Ascending aorta (tissue), 2 donors: ENCODE measurements around the gene SUGP2. TPM values are rescaled to one million over a fixed set of nuclear protein-coding genes. Genes with fewer than 3 reads are reported as not detected.

ENCODE experiments used
- DNase-seq, 2 donors: peaks; one replicate each; pipeline ENCODE4 v3.0.0-alpha.2; 2019; ENCODE audit warnings: low spot score in 2 of 2
- H3K27ac ChIP-seq, 2 donors: fragments of 200-600 bp; sonication (generic); one replicate each; pipeline ENCODE4 v1.5.1; 2016 to 2017; ENCODE audit warnings: mild to moderate bottlenecking in 1 of 2
- H3K27me3 ChIP-seq: fragments of 200-600 bp; sonication (generic); one replicate; pipeline ENCODE4 v1.5.1; 2017
- H3K36me3 ChIP-seq, 2 donors: fragments of 200-600 bp; sonication (generic); one replicate each; pipeline ENCODE4 v1.5.1; 2016
- H3K4me1 ChIP-seq, 2 donors: fragments of 200-600 bp; sonication (generic); one replicate each; pipeline ENCODE4 v1.5.1; 2016 to 2017; ENCODE audit warnings: mild to moderate bottlenecking in 1 of 2
- H3K4me3 ChIP-seq, 2 donors: fragments of 200-600 bp; sonication (generic); one replicate each; pipeline ENCODE4 v1.5.1; 2016 to 2017; ENCODE audit warnings: mild to moderate bottlenecking in 1 of 2
- H3K9me3 ChIP-seq, 2 donors: fragments of 200-600 bp; sonication (generic); one replicate each; pipeline ENCODE4 v1.5.1; 2016
- CTCF ChIP-seq, 3 experiments: fragments of 200-600 bp in 2 of 3; fragments of 450-650 bp in 1 of 3; sonication (generic) in 2 of 3; IDR thresholded peaks; one replicate each; pipeline ENCODE4 v1.5.1; 2016 to 2019; ENCODE audit warnings: antibody characterized with exemption in 3 of 3, mild to moderate bottlenecking in 1 of 3, moderate library complexity in 1 of 3
- intact Hi-C: fragments of 100-400 bp; cut with DNase I; formaldehyde crosslinking; loops from one replicate; pipeline ENCODE4 v1.15.1; 2023
- total RNA-seq: library from RNA; depleted of rRNA; stranded (reverse); fragments of >200 nt; gene quantifications from one replicate; pipeline ENCODE4 v1.1.0, GENCODE V29; 2016

Gene SUGP2
- total RNA-seq, 1 donor from 2014 or later = 23.6 TPM

GRCh38 chr19:19057317-19057716 lies 24.0 kb upstream of the SUGP2 start:
- no peak for TF ChIP-seq CTCF (IDR thresholded peaks at IDR 0.05)
- no peaks in the 10 kb centered on the region for H3K4me1 ChIP-seq
- DNase-seq = no peak
- H3K36me3 ChIP-seq = peaks cover 4 to 47% of the 10 kb centered on the region in 2 donors
- intact Hi-C loops = no loop called here
- no peaks in the 10 kb centered on the region for H3K9me3 ChIP-seq
- no peak overlapping the region for H3K4me3 ChIP-seq
- no peaks in the 10 kb centered on the region for H3K27me3 ChIP-seq
- no peak overlapping the region for H3K27ac ChIP-seq

- intact Hi-C loops = no loop called here
- DNase-seq = no peak
- Histone ChIP-seq H3K36me3 (peaks cover 9 to 53% of the 10 kb centered on the region in 2 donors), H3K4me3 (no peak overlapping the region), H3K27ac (no peak overlapping the region), H3K4me1 (no peaks in the 10 kb centered on the region), H3K27me3 (no peaks in the 10 kb centered on the region), H3K9me3 (no peaks in the 10 kb centered on the region)
- no peak for TF ChIP-seq CTCF (IDR thresholded peaks at IDR 0.05)
Observed at GRCh38 chr19:19056636-19057275, 23.4 kb upstream of the SUGP2 start.

GRCh38 chr19:19055701-19056100 lies 22.4 kb upstream of the SUGP2 start:
- H3K36me3 ChIP-seq = peaks cover 12 to 57% of the 10 kb centered on the region in 2 donors
- no peak for TF ChIP-seq CTCF (IDR thresholded peaks at IDR 0.05)
- no peaks in the 10 kb centered on the region for H3K27me3 ChIP-seq
- intact Hi-C loops = loop anchor here (2.0 kb wide), 1 partner anchor 83 kb away; the partner anchor contains the start of gene TMEM161A
- no peaks in the 10 kb centered on the region for H3K9me3 ChIP-seq
- H3K4me1 ChIP-seq = no peaks in the 10 kb centered on the region
- DNase-seq = no peak
- H3K4me3 ChIP-seq = no peak overlapping the region
- no peak overlapping the region for H3K27ac ChIP-seq

- intact Hi-C loops = loop anchor here (2.0 kb wide), 1 partner anchor 84 kb away; the partner anchor contains the start of gene TMEM161A
- TF ChIP-seq CTCF (IDR thresholded peaks at IDR 0.05) = no peak
- Histone ChIP-seq H3K27ac (no peak overlapping the region), H3K4me3 (no peak overlapping the region), H3K27me3 (no peaks in the 10 kb centered on the region), H3K4me1 (no peaks in the 10 kb centered on the region), H3K36me3 (peaks cover 12 to 57% of the 10 kb centered on the region in 2 donors), H3K9me3 (no peaks in the 10 kb centered on the region)
- no peak for DNase-seq
Observed at GRCh38 chr19:19054939-19055440, 21.7 kb upstream of the SUGP2 start.

- H3K9me3 ChIP-seq = no peaks in the 10 kb centered on the region
- intact Hi-C loops = loop anchor here (2.0 kb wide), 1 partner anchor 84 kb away; the partner anchor contains the start of gene TMEM161A
- no peak for DNase-seq
Observed at GRCh38 chr19:19054315-19054938, 21.1 kb upstream of the SUGP2 start.

More at GRCh38 chr19:19054315-19054938, 21.1 kb upstream of the SUGP2 start:
- Histone ChIP-seq H3K27ac (no peak overlapping the region), H3K27me3 (no peaks in the 10 kb centered on the region), H3K4me1 (no peaks in the 10 kb centered on the region), H3K4me3 (no peak overlapping the region), H3K36me3 (peaks cover 12 to 57% of the 10 kb centered on the region in 2 donors)
- no peak for TF ChIP-seq CTCF (IDR thresholded peaks at IDR 0.05)
